NCI-H1105 treated with DMSO at 0.1 percent for 48 hours (cell line): ENCODE measurements around the gene NPFFR1.
"Not testable (repeated sequence)": the region's sequence is repeated elsewhere in the genome, so short reads cannot be mapped to it uniquely, and the experiment has no call there.

ENCODE experiments used
- DNase-seq: peaks from one replicate; lab custom pipeline; 2025; lab: John Stamatoyannopoulos, UW

NPFFR1 gene

DNA sequence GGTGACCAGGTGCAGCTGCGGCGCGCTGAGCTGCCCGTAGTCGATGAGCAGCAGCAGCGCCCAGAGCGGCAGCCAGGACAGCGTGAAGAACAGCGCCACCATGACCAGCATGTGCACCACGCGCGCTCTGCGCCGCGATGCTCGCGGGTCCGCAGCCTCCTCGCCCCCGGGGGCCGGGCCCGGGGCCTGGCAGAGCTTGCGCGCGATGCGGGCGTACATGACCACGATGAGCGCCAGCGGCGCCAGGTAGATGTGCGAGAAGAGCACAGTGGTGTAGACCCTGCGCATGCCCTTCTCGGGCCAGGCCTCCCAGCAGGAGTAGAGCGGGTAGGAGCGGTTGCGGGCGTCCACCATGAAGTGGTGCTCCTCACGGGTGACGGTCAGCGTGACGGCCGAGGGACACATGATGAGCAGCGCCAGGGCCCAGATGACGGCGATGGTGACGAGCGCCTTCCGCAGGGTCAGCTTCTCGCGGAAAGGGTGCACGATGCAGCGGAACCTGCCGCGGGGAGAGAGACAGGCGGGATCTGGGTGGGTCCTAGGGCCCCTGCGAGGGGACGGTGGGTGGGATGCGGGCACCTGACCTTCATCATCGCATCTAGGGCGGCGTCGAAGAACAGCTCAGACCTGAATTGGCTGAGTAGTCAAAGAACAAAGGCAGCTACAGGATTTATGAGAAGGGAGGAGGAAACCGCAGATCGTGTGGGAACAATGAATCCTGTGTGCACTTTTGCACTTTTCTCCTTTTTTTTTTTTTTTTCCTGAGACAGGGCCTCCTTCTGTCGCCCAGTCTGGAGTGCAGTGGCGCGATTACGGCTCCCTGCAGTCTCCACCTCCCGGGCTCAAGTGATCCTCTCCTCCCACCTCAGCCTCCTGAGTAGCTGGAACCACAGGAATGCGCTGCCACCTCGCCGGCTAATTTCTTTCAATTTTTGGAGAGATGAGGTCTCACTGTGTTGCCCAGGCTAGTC is 28.2 kb downstream of the NPFFR1 start:
- DNase-seq, result no peak

DNA sequence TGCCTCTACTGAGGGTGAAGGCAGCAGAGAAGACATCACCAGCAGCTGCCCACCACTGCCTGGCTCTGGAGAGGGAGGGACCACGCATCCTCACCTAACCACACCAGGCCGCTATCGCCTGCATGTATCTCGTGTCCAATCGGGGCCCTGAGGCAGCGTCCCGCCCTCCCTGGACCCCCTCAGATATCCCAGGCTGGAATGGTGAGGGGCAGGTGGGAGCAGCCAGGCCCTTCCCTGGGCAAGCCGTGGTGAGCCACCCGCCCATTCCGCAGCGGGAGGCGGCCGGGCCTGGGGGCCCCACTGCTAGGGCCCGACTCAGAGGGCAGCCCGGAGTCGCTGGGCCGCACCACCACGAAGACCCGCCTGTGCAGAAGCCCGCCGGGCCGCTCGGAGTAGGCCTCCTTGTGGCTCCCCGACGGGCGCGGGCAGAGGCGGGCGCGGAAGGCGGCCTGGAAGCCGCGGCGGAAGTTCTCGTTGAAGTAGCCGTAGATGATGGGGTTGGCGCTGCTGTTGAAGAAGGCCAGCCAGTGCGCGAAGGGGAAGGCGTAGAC is 29.0 kb downstream of the NPFFR1 start:
- DNase-seq, result no peak

- DNase-seq, result no peak
These were observed 29.7 kb downstream of the NPFFR1 start for GRCh38 chr10:70253878-70254765.

GRCh38 chr10:70250961-70251680 is 32.7 kb downstream of the NPFFR1 start:
- no peak for DNase-seq

GRCh38 chr10:70247360-70247759 is 36.4 kb downstream of the NPFFR1 start:
- peak; percentile 51 for DNase-seq

DNA sequence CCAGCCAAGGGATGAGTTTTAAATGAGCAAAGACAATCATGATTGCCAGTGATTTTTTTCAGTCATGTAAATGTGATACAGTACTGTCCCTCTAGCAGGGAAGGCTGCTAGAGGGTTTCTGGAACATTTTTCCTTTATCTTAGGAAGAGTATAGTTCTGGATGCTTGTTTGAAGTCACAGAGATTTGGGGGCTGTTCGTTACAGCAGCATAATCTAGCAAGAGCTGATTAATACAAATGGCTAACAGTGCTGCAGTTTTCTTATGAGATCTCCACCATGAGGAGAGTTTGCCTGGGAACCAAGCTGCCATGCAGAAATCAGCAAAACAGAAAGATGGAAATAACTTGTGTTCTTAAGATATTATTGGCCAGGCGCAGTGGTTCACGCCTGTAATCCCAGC is 42.7 kb downstream of the NPFFR1 start:
- DNase-seq, result no peak

GRCh38 chr10:70239986-70240385 is 43.8 kb downstream of the NPFFR1 start:
- not testable (repeated sequence) for DNase-seq

DNA sequence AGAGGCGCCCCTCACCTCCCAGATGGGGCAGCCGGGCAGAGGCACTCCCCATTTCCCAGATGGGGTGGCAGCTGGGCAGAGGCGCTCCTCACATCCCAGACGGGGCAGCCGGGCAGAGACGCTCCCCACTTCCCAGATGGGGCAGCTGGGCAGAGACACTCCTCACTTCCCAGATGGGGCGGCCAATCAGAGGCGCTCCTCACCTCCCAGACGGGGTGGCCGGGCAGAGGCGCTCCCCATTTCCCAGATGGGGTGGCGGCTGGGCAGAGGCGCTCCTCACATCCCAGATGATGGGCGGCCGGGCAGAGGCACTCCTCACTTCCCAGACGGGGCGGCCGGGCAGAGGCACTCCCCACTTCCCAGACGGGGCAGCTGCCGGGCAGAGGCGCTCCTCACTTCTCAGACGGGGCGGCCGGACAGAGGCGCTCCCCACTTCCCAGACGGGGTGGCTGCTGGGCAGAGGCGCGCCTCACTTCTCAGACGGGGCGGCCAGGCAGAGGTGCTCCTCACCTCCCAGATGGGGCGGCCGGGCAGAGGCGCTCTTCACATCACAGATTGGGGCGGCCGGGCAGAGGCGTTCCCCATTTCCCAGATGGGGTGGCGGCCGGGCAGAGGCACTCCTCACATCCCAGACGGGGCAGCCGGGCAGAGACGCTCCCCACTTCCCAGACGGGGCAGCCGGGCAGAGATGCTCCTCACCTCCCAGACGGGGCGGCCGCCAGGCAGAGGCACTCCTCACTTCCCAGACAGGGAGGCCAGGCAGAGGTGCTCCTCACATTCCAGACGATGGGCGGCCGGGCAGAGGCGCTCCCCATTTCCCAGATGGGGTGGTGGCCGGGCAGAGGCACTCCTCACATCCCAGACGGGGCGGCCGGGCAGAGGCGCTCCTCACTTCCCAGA is 44.5 kb downstream of the NPFFR1 start:
- not testable (repeated sequence) for DNase-seq

DNA sequence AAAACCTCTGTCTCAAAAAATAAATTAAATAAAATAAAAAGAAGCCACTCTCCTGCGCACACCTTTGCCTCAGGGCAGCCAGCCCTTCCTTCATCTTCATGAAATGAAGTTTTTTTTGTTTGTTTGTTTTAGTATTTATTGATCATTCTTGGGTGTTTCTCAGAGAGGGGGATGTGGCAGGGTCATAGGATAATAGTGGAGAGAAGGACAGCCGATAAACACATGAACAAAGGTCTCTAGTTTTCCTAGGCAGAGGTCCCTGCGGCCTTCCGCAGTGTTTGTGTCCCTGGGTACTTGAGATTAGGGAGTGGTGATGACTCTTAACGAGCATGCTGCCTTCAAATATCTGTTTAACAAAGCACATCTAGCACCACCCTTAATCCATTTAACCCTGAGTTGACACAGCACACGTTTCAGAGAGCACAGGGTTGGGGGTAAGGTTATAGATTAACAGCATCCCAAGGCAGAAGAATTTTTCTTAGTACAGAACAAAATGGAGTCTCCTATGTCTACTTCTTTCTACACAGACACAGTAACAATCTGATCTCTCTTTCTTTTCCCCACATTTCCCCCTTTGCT is 45.8 kb downstream of the NPFFR1 start:
- DNase-seq, result not testable (repeated sequence)

DNA sequence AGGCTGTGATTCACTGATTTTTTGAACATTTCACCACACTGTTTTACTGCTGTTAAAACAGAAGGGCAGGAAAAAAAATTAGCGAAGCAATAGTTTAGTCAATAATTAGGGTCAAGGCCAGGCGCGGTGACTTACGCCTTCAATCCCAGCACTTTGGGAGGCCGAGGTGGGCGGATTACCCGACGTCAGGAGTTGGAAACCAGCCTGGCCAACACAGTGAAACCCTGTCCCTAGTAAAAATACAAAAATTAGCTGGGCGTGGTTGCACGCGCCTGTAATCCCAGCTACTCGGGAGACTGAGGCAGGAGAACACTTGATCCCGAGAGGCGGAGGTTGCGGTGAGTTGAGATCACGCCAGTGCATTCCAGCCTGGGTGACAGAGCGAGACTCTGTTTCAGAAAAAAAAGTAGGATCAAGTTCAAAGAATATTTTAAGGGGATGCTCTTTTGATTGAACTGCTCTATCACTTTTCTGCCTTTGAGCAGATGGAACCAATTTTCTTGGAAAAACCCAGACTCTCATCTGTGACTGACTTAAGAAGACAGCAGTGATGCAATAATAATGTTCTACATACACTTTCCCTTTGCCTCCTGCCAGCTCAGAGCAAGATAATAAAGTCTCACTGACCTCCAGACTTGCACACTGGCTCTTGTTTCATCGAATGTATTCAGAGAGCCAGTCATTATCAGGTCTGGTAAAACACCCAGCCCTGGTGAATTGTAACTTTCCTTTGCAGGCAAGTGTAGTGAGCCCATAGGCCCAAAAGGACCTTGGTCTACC is 48.9 kb downstream of the NPFFR1 start:
- no peak for DNase-seq

- DNase-seq, result no peak
These were observed 49.9 kb downstream of the NPFFR1 start for GRCh38 chr10:70233939-70234300.

DNA sequence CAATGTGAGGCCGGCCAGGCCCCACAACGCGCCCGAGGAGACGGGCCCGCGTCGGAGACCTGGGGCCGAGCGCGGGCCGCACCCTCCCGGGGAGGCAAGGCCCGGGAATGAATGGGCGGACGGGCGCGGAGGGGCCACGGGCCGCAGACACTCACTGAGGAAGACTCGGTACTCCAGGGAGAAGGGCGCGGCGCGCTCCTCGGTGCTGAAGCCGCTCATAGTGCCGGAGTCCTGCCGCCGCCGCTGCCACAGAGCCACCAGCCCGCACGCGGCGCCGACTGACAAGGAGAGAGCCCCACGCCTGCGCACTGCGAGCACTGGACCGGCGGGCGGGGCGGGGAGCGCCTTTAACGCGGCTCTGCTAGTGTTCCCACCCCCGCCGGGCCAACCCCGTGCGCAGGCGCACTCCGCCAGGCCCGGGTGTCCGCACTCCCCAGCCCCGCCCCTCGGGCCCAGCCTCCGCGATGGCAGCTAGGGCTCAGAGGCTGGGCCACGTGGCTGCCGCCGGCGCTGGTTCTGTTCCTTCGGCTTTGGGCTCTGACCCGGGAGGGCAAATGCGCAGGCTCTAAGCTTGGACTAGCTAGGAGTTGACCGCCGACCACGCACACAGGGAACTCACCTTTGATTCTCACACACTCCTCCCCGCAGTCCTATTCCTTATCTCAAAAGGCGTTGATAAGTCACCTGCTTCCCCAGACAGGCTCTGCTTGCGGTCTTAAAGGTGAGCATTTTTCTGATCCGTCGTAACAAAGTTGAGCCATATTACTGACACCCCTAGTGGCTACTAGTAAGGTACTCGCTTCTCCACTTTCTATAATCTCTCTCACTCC is 50.5 kb downstream of the NPFFR1 start, which contains the start of gene PPA1:
Gene PPA1 (minus strand): TSS at position 321 of the 830 bp plus-strand sequence. CDS start 102 bp downstream, at position 219.
- DNase-seq, result peak; percentile 85

GRCh38 chr10:70232859-70233108 is 51.0 kb downstream of the NPFFR1 start:
- DNase-seq, result no peak

DNA sequence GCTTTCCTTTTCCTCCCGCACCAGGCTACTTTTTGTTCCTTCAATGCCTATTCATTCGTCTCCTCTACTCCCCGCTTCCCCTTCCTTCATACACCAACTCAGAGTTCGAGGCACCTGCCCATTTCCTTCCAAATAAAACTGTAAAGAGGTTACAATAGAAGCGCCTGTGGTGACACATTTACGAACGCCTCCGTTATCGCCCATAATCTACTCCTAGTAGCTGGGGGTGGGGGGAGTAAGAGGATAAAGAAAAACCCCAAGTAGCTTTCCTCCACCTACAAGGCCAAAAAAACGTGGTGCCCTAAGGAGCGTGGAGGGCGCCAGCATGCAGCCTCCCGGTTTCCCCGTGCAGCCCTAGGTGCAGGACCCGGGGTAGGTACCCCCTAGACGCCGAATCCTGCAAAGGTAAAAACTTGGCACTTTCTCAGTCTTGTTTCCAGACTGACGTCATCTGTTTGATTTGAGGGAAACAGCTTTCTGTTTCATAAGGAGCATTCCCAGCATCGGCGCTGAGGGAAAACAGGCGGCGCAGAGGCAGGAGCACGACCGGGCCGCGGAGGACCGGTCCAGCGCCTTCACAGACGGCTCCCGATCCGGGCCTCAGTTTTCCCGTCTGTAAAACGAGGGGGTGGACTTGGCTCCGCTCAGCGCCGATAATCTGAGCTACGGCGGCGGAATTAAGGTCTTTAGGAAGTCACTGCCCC is 51.5 kb downstream of the NPFFR1 start:
- peak; percentile 26 for DNase-seq

- DNase-seq, result peak; percentile 4
These were observed 55.3 kb downstream of the NPFFR1 start for GRCh38 chr10:70228491-70228890.

- no peak for DNase-seq
These were observed 56.1 kb downstream of the NPFFR1 start for GRCh38 chr10:70227548-70228320.

GRCh38 chr10:70223728-70224127 is 60.1 kb downstream of the NPFFR1 start:
- DNase-seq, result no peak
